ENCODE measurements around the gene STING1.

Gene STING1

GRCh38 chr5:139438707-139439012, 43.9 kb downstream of the STING1 start:
- no peak for DNase-seq (ENCODE audit: extremely low read depth, insufficient read length)
- Histone ChIP-seq H3K4me3 (replicated peaks; ENCODE audit: low read depth, low read length) (peak overlapping the region; percentile 80), H3K27me3 (replicated peaks; ENCODE audit: control insufficient read depth, insufficient read depth, low read length) (no peaks in the 10 kb centered on the region), H3K36me3 (ENCODE audit: control insufficient read depth, insufficient read depth, low read length) (no peaks in the 10 kb centered on the region)
- no peak for TF ChIP-seq CTCF (IDR thresholded peaks at IDR 0.05; ENCODE audit: insufficient read depth, low read length, poor library complexity, severe bottlenecking)

GRCh38 chr5:139435676-139436075, 46.9 kb downstream of the STING1 start:
- Histone ChIP-seq H3K36me3 (ENCODE audit: control insufficient read depth, insufficient read depth, low read length) (no peaks in the 10 kb centered on the region; the same call in 1 of the 2 replicates), H3K4me3 (replicated peaks; ENCODE audit: low read depth, low read length) (no peak overlapping the region), H3K27me3 (replicated peaks; ENCODE audit: control insufficient read depth, insufficient read depth, low read length) (no peaks in the 10 kb centered on the region)
- no peak for TF ChIP-seq CTCF (IDR thresholded peaks at IDR 0.05; ENCODE audit: insufficient read depth, low read length, poor library complexity, severe bottlenecking)
- DNase-seq (ENCODE audit: extremely low read depth, insufficient read length): no peak

- TF ChIP-seq CTCF (IDR thresholded peaks at IDR 0.05; ENCODE audit: insufficient read depth, low read length, poor library complexity, severe bottlenecking): no peak
- Histone ChIP-seq H3K27me3 (replicated peaks; ENCODE audit: control insufficient read depth, insufficient read depth, low read length) (no peaks in the 10 kb centered on the region), H3K36me3 (ENCODE audit: control insufficient read depth, insufficient read depth, low read length) (peaks cover 3% of the 10 kb centered on the region), H3K4me3 (replicated peaks; ENCODE audit: low read depth, low read length) (no peak overlapping the region)
- DNase-seq (ENCODE audit: extremely low read depth, insufficient read length): no peak
Measured at GRCh38 chr5:139431706-139432105, 50.9 kb downstream of the STING1 start.

GRCh38 chr5:139430015-139430414, 52.5 kb downstream of the STING1 start:
- Histone ChIP-seq H3K4me3 (replicated peaks; ENCODE audit: low read depth, low read length) (no peak overlapping the region), H3K27me3 (replicated peaks; ENCODE audit: control insufficient read depth, insufficient read depth, low read length) (no peaks in the 10 kb centered on the region), H3K36me3 (ENCODE audit: control insufficient read depth, insufficient read depth, low read length) (peaks cover 3% of the 10 kb centered on the region)
- DNase-seq (ENCODE audit: extremely low read depth, insufficient read length): no peak
- TF ChIP-seq CTCF (IDR thresholded peaks at IDR 0.05; ENCODE audit: insufficient read depth, low read length, poor library complexity, severe bottlenecking): no peak

- no peaks in the 10 kb centered on the region for H3K27me3 ChIP-seq (replicated peaks; ENCODE audit: control insufficient read depth, insufficient read depth, low read length)
- peaks cover 4% of the 10 kb centered on the region for H3K36me3 ChIP-seq (ENCODE audit: control insufficient read depth, insufficient read depth, low read length)
- TF ChIP-seq CTCF (IDR thresholded peaks at IDR 0.05; ENCODE audit: insufficient read depth, low read length, poor library complexity, severe bottlenecking): no peak
- DNase-seq (ENCODE audit: extremely low read depth, insufficient read length): no peak
- H3K4me3 ChIP-seq (replicated peaks; ENCODE audit: low read depth, low read length): no peak overlapping the region
Measured at GRCh38 chr5:139426203-139426885, 56.2 kb downstream of the STING1 start.

Data from GM06990 (cell line).